Stimulated activated CD8-positive, alpha-beta memory T cell treated with anti-CD3 and anti-CD28 coated beads, Interleukin-12 subunit alpha, Interleukin-12 subunit beta, amount 100 ng/mL, for 4 hours (primary cell): ENCODE measurements around the gene EXOSC6.
"Not testable (repeated sequence)": the region's sequence is repeated elsewhere in the genome, so short reads cannot be mapped to it uniquely, and the experiment has no call there.

Experiments used
- DNase-seq: peaks from one replicate; pipeline ENCODE4 v3.0.0-alpha.2; 2020; ENCODE audit warnings: low read depth

Gene EXOSC6

GRCh38 chr16:70198666-70199065 lies 53.1 kb downstream of the EXOSC6 start:
- not testable (repeated sequence) for DNase-seq

GRCh38 chr16:70198230-70198629 lies 53.5 kb downstream of the EXOSC6 start:
- DNase-seq = not testable (repeated sequence)

GRCh38 chr16:70197611-70198010 lies 54.1 kb downstream of the EXOSC6 start:
- not testable (repeated sequence) for DNase-seq
